ENCODE results near the gene GNRH2.
"Not testable (repeated sequence)": the region's sequence is repeated elsewhere in the genome, so short reads cannot be mapped to it uniquely, and the experiment has no call there.

GNRH2 gene

DNA sequence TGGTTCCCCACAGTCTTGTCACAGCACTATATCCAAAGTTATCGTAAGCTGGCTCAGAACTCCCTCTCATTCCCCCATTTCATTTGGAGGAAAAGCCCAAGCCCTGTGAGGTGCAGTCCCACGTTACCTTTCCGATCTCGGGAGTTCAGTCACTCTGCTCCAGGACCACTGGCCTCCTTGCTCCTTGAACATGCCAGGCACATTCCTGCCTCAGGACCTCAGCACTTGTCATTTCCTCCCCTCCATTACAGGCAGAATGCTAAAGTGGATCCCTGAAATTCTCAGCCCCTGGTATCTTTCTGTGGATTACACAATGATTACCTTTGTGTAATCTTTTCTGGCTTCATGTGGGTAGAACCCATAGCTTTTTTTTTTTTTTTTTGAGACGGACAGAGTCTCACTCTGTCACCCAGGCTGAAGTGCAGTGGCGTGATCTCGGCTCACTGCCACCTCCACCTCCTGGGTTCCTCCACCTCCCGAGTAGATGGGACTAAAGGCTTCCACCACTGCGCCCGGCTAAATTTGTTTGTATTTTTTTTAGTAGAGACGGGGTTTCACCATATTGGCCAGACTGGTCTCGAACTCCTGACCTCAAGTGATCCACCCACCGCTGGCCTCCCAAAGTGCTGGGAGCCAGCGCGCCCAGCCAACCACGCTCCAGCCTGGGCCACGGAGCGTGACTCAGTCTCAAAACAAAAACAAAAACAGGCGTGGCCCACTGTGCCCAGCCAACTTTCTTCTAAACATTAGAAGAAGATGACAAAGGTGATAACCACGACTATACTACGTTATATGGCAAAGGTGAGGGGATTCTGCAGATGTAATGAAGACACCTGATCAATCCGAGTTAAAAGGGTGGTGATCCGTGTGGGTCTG is 24.0 kb downstream of the GNRH2 start:
- Histone ChIP-seq H3K27me3 (replicated peaks; ENCODE audit: control insufficient read depth, insufficient read depth, low read length) (peaks cover 8% of the 10 kb centered on the region), H3K9ac (ENCODE audit: low read length) (peak overlapping the region; percentile 6), H3K4me1 (ENCODE audit: control insufficient read depth, insufficient read depth, low read length) (peaks cover 46% of the 10 kb centered on the region), H3K36me3 (ENCODE audit: control insufficient read depth, insufficient read depth, low read length, severe bottlenecking) (no peaks in the 10 kb centered on the region), H3K4me3 (ENCODE audit: low read length) (peak overlapping the region; percentile 35), H3K9me3 (ENCODE audit: control insufficient read depth, low read length) (no peaks in the 10 kb centered on the region)
- DNase-seq (ENCODE audit: low read depth) = no peak

DNA sequence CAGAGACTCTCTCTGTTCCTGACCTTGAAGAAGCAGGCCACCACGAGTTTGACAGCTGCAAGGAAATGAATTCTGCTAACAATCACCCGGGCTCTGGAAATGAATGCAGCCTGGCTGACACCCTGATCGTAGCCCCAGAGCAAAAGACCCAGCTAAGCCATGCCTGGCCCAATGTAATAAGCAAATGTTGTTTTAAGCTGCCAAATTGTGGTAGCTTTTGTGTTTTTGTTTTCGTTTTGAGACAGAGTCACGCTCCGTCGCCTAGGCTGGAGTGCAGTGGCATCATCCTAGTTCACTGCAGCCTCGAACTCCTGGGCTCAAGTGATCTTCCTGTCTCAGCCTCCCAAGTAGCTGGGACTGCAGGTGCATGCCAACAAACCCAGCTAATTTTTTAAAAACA is 24.7 kb downstream of the GNRH2 start:
- Histone ChIP-seq H3K4me1 (ENCODE audit: control insufficient read depth, insufficient read depth, low read length) (peaks cover 46% of the 10 kb centered on the region), H3K9me3 (ENCODE audit: control insufficient read depth, low read length) (no peaks in the 10 kb centered on the region), H3K36me3 (ENCODE audit: control insufficient read depth, insufficient read depth, low read length, severe bottlenecking) (no peaks in the 10 kb centered on the region), H3K9ac (ENCODE audit: low read length) (no peak overlapping the region), H3K4me3 (ENCODE audit: low read length) (no peak overlapping the region), H3K27me3 (replicated peaks; ENCODE audit: control insufficient read depth, insufficient read depth, low read length) (peaks cover 8% of the 10 kb centered on the region)
- DNase-seq (ENCODE audit: low read depth) = no peak

DNA sequence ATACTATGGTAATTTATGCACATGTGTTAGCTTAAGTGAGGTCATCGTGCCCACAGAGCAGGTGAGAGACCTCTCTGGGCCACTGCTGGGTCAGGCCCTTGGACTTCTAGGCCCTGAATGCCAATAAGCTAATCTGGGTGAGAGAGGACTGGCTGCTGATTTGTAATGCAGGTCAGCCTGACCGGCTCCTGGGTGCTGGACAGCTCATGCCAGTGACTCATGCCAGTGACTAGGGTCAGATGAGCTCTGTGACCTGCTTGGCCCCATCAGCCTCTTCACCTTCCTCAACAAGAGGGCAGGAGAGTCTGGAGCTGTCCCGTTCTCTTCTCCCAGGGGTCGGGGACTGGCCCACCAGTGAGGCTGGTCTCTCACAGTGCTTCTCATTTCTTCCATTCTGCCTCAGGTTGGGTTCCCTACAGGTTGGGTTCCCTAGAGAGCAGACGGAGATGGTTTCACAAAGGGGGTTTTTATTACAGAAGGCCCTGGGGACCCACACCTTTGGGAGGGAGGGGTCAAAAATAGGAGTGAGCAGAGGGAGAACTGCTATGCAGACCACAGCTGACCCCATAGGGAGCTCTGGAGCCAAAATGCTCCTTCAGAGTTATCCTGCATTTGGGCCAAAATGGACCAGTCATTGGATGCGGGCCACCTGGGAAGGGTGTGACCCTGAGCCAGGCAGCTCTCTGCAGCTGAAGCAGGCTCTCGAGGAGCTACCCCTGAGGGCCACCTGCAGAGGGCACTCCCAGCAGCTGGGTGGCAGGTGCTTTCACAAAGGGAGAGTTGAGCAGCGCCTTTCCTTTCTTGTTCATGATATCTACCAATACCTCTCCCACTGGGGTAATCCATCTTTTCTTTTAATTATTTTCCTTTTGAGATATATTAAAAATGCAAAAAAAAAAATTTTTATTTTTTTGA is 25.8 kb downstream of the GNRH2 start:
- Histone ChIP-seq H3K4me3 (ENCODE audit: low read length) (no peak overlapping the region), H3K4me1 (ENCODE audit: control insufficient read depth, insufficient read depth, low read length) (peaks cover 46% of the 10 kb centered on the region), H3K9ac (ENCODE audit: low read length) (no peak overlapping the region), H3K27me3 (replicated peaks; ENCODE audit: control insufficient read depth, insufficient read depth, low read length) (peaks cover 8% of the 10 kb centered on the region), H3K9me3 (ENCODE audit: control insufficient read depth, low read length) (no peaks in the 10 kb centered on the region), H3K36me3 (ENCODE audit: control insufficient read depth, insufficient read depth, low read length, severe bottlenecking) (no peaks in the 10 kb centered on the region)
- DNase-seq (ENCODE audit: low read depth) = peak; percentile 20

DNA sequence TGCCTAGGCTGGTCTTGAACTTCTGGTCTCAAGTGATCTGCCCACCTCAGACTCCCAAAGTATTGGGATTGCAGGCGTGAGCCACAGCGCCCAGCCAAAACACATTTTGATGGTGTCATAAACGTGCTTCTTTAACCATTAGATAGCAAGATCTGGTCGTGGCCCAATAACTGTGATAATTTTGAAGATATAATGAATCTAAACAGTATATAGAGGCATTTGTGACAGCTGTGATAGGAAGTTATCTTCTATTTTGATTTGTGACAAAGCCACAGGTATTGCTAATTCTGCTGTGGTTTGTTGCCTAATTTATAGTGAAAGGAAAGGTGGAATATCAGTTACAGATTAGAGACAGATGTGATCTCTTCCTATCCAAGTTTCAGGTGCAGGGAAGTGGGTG is 27.3 kb downstream of the GNRH2 start:
- H3K4me3 ChIP-seq (ENCODE audit: low read length) = no peak overlapping the region
- no peak for DNase-seq (ENCODE audit: low read depth)
- no peaks in the 10 kb centered on the region for H3K9me3 ChIP-seq (ENCODE audit: control insufficient read depth, low read length)
- no peaks in the 10 kb centered on the region for H3K36me3 ChIP-seq (ENCODE audit: control insufficient read depth, insufficient read depth, low read length, severe bottlenecking)
- H3K4me1 ChIP-seq (ENCODE audit: control insufficient read depth, insufficient read depth, low read length) = peaks cover 37% of the 10 kb centered on the region
- H3K9ac ChIP-seq (ENCODE audit: low read length) = no peak overlapping the region
- H3K27me3 ChIP-seq (replicated peaks; ENCODE audit: control insufficient read depth, insufficient read depth, low read length) = peaks cover 8% of the 10 kb centered on the region

DNA sequence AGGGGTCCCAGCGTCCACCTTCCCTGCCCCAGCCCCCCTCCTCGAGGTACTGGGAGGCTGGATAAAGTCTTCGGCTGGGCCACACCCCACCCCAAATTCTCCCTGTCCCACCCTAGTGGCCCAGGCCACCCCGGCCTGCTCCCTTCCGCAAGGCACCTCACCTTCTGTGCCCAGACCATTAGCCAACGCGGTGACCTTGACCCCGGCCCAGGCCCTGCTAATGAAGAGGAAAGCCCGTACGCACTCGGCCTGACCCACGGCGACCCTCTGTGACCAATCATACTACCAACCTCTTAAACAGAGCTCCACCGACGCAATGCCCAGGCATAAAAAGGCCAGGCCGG is 27.8 kb downstream of the GNRH2 start:
- H3K4me3 ChIP-seq (ENCODE audit: low read length) = peak overlapping the region; percentile 63
- peaks cover 32% of the 10 kb centered on the region for H3K4me1 ChIP-seq (ENCODE audit: control insufficient read depth, insufficient read depth, low read length)
- H3K9me3 ChIP-seq (ENCODE audit: control insufficient read depth, low read length) = no peaks in the 10 kb centered on the region
- H3K9ac ChIP-seq (ENCODE audit: low read length) = peak overlapping the region; percentile 34
- DNase-seq (ENCODE audit: low read depth) = no peak
- H3K27me3 ChIP-seq (replicated peaks; ENCODE audit: control insufficient read depth, insufficient read depth, low read length) = peaks cover 8% of the 10 kb centered on the region
- H3K36me3 ChIP-seq (ENCODE audit: control insufficient read depth, insufficient read depth, low read length, severe bottlenecking) = no peaks in the 10 kb centered on the region

DNA sequence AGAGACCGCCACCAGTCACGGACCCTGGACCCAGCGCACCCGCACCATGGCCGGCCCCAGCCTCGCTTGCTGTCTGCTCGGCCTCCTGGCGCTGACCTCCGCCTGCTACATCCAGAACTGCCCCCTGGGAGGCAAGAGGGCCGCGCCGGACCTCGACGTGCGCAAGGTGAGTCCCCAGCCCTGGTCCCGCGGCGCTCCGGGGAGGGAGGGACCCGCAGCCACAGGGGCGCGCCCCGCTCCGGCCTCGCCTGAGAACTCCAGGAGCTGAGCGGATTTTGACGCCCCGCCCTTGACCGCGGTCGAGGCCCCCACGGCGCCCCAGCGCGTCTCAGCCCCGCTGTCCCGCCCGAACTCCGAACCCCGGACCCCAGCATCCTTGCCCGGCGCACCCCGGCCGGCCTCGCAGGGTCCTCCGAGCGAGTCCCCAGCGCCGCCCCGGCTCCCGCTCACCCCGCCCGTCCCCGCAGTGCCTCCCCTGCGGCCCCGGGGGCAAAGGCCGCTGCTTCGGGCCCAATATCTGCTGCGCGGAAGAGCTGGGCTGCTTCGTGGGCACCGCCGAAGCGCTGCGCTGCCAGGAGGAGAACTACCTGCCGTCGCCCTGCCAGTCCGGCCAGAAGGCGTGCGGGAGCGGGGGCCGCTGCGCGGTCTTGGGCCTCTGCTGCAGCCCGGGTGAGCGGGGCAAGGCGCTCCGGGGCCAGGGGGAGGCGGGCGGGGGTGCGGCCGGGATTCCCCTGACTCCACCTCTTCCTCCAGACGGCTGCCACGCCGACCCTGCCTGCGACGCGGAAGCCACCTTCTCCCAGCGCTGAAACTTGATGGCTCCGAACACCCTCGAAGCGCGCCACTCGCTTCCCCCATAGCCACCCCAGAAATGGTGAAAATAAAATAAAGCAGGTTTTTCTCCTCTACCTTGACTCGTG is 28.4 kb downstream of the GNRH2 start, which contains the start of gene OXT:
TSS of gene OXT (plus strand) at position 11 of the 920 bp plus-strand sequence. CDS start at position 47, 36 bp downstream.
- peak; percentile 56 for DNase-seq (ENCODE audit: low read depth)
- Histone ChIP-seq H3K9ac (ENCODE audit: low read length) (peak within 1 kb of the TSS; percentile 34), H3K27me3 (replicated peaks; ENCODE audit: control insufficient read depth, insufficient read depth, low read length) (peaks cover 8% of the 10 kb centered on the region), H3K4me1 (ENCODE audit: control insufficient read depth, insufficient read depth, low read length) (peaks cover 28% of the 10 kb centered on the region), H3K4me3 (ENCODE audit: low read length) (peak within 1 kb of the TSS; percentile 63), H3K9me3 (ENCODE audit: control insufficient read depth, low read length) (no peaks in the 10 kb centered on the region), H3K36me3 (ENCODE audit: control insufficient read depth, insufficient read depth, low read length, severe bottlenecking) (no peaks in the 10 kb centered on the region)

DNA sequence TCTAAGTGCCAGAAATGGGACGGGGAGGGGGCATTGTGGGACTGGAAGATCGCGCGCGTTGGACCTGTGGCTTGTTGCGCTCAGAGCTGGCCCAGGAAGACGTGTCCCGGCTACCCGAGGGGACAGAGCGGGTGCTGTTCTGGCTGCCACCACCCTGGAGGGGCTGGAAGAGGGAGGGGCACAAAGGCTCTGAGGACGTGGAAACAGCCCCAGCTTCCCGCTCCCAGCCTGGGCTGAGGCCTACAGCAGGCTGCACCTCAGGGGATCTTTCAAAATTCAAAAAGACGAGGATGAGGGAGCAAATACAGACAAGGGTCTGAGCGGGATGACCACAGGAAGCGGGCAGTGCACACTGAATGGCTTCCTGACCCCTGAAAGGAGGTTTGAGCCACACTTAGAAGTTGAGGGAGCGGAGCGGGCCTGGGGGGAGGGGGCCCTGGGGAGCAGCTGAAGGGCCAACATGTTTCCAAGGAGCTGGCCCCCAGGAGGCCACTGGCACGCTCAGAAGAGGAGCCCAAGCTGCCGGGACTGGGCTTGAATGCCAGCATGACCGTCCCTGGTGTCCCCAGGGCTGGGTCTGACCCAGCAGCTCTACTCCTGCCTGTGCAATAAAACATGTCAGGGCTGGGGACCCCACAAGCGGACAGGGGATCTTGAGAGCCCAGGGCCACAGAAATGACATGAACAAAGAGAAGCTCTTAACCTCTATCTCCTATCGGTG is 29.3 kb downstream of the GNRH2 start:
- H3K9ac ChIP-seq (ENCODE audit: low read length) = no peak overlapping the region
- peaks cover 19% of the 10 kb centered on the region for H3K4me1 ChIP-seq (ENCODE audit: control insufficient read depth, insufficient read depth, low read length)
- H3K4me3 ChIP-seq (ENCODE audit: low read length) = no peak overlapping the region
- no peak for DNase-seq (ENCODE audit: low read depth)
- H3K9me3 ChIP-seq (ENCODE audit: control insufficient read depth, low read length) = no peaks in the 10 kb centered on the region
- peaks cover 8% of the 10 kb centered on the region for H3K27me3 ChIP-seq (replicated peaks; ENCODE audit: control insufficient read depth, insufficient read depth, low read length)
- no peaks in the 10 kb centered on the region for H3K36me3 ChIP-seq (ENCODE audit: control insufficient read depth, insufficient read depth, low read length, severe bottlenecking)

DNA sequence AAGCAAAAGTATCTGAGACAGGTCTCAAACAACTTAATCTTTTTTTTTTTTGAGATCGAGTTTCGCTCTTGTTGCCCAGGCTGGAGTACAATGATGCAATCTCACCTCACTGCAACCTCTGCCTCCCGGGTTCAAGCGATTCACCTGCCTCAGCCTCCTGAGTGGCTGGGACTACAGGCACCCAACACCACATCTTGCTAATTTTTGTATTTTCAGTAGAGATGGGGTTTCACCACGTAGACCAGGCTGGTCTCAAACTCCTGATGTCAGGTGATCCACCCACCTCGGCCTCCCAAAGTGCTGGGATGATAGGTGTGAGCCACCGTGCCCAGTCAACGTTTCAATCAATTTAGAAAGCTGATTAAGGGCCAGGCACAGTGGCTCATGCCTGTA is 29.8 kb downstream of the GNRH2 start:
- not testable (repeated sequence) for DNase-seq (ENCODE audit: low read depth); H3K9ac ChIP-seq (ENCODE audit: low read length); H3K9me3 ChIP-seq (ENCODE audit: control insufficient read depth, low read length); H3K36me3 ChIP-seq (ENCODE audit: control insufficient read depth, insufficient read depth, low read length, severe bottlenecking); H3K4me3 ChIP-seq (ENCODE audit: low read length); H3K27me3 ChIP-seq (replicated peaks; ENCODE audit: control insufficient read depth, insufficient read depth, low read length)
- H3K4me1 ChIP-seq (ENCODE audit: control insufficient read depth, insufficient read depth, low read length) = peaks cover 14% of the 10 kb centered on the region

DNA sequence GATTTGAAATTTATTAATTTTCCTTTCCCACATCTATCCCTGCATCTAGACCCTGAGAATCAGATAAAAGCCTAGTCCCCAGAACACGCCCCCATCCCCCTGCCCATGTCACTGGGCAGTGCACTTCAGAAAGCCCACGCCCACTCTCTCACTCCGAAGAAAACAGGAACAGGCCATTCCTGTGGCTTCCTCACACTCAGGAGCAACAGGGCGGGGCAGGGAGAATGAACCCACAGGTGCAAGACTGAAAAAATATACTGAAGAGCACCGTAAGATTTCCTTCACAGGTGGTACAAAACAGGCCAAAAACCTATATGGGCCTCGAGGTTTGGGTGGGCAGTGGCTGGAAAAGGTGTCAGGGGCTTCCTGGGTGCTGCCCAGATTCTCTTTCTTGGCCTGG is 31.4 kb downstream of the GNRH2 start:
- Histone ChIP-seq H3K36me3 (ENCODE audit: control insufficient read depth, insufficient read depth, low read length, severe bottlenecking) (no peaks in the 10 kb centered on the region), H3K9ac (ENCODE audit: low read length) (no peak overlapping the region), H3K27me3 (replicated peaks; ENCODE audit: control insufficient read depth, insufficient read depth, low read length) (peaks cover 8% of the 10 kb centered on the region), H3K4me3 (ENCODE audit: low read length) (no peak overlapping the region), H3K4me1 (ENCODE audit: control insufficient read depth, insufficient read depth, low read length) (peaks cover 10% of the 10 kb centered on the region), H3K9me3 (ENCODE audit: control insufficient read depth, low read length) (no peaks in the 10 kb centered on the region)
- no peak for DNase-seq (ENCODE audit: low read depth)

DNA sequence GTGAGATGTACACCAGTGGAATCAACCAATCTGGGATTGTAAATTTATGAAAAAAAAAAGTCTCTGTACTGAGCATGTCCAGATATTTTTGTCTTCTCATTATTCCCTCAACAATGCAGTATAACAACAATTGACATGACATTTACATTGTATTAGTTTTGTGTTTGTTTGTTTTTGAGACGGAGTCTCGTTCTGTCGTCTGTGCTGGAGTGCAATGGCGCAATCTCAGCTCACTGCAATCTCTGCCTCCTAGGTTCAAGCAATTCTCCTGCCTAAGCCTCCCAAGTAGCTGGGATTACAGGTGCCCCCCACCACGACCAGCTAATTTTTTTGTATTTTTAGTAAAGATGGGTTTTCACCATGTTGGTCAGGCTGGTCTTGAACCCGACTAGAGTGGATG is 31.9 kb downstream of the GNRH2 start:
- not testable (repeated sequence) for DNase-seq (ENCODE audit: low read depth); H3K9ac ChIP-seq (ENCODE audit: low read length); H3K27me3 ChIP-seq (replicated peaks; ENCODE audit: control insufficient read depth, insufficient read depth, low read length); H3K4me3 ChIP-seq (ENCODE audit: low read length); H3K36me3 ChIP-seq (ENCODE audit: control insufficient read depth, insufficient read depth, low read length, severe bottlenecking); H3K9me3 ChIP-seq (ENCODE audit: control insufficient read depth, low read length)
- peaks cover 12% of the 10 kb centered on the region for H3K4me1 ChIP-seq (ENCODE audit: control insufficient read depth, insufficient read depth, low read length)

Data from adipocyte (in vitro differentiated cells).